Stimulated activated CD4-positive, alpha-beta T cell treated with anti-CD3 and anti-CD28 coated beads, Interleukin-1b, Interleukin-23, amount 100 ng/mL, for 48 hours (primary cell): ENCODE results near the gene CAGE1.
"Not testable (repeated sequence)": the region's sequence is repeated elsewhere in the genome, so short reads cannot be mapped to it uniquely, and the experiment has no call there.

Experiments used
- DNase-seq: peaks from one replicate; pipeline ENCODE4 v3.0.0-alpha.2; 2020

The CAGE1 gene

DNA sequence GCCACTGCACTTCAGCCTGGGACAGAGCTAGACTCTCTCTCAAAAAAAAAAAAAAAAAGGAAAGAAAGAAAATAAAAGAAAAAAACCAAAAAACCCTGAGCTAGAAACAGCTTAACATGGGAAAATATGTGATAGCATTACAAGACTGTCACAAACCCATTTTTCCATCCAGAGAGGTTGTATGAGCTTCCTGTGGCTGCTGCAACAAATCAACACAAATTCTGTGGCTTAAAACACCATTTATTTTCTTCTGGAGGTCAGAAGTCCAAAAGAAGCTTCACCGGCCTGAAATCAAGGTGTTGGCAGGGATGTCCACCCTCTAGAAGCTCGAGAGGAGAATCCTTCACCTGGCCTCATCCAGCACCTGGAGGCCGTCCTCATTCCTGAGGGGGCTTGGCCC is 54.9 kb downstream of the CAGE1 start:
- no peak for DNase-seq

DNA sequence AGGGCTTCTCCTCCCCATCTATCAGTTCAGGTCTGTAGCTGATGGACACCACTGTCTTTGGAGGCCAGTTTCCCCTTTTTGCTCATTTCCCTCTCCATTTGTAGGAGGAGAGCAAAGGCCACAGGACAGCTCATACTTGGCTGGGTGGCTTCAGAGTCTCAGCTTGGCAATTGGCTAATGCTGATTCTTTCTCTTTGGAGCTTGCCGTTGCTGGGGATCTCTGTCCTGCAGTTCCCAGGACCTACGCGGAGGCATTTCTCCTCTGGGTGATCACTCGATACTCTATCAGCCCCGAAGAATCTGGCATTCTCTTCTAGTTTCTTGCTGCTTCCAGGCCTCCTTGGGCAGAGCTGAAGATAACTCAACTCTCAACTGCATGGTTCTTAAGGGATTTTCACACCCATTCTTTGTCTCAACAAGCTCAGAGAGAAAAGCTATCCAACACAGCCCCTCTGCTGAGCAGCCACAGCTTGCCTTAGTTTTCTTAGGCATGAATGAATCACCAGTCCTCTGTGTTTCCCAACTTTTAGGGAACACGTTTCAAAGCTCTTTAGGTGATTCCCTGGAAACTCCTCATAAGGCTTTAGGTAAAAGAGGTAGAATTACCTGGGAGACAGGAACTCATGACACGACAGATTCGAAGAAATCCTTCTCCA is 57.3 kb downstream of the CAGE1 start:
- DNase-seq = no peak

DNA sequence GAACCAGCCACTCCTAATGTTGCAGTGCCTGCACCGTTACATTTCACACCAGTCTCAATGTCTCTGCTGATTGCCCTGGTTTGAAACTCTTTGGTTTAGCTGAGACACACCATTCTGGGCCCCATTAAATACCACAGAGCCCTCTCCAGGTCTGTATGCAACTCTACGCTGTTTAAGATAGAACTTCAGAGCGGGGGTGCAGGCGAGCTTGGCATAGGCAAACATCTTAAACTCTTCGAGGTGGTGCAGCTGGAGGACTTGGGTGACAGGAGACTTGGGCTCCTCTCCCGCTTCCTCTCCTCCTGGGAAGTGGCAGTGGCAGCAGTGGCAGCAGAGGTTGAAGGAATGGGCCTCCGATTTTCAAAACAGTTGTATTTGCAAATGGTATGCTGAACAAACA is 58.1 kb downstream of the CAGE1 start:
- DNase-seq = no peak

DNA sequence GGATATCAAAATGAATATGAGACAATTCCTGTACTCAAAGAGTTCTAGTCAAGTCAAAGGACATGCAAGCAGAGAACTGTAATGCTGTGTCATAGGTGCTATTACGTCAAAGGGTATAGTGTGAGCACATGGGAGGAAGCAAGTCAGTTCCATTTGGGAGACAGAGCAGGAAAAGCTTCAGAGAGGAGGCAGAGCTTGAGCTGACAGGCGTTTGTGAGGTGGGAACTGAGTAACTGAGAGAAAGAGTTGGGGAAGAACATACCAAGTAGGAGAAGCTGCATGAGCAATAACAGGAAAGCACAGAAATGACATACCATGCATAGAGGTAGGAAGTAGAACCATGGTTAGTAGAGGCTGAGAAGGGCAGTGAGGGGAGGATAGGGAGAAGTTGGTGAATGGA is 61.3 kb downstream of the CAGE1 start:
- DNase-seq = no peak

DNA sequence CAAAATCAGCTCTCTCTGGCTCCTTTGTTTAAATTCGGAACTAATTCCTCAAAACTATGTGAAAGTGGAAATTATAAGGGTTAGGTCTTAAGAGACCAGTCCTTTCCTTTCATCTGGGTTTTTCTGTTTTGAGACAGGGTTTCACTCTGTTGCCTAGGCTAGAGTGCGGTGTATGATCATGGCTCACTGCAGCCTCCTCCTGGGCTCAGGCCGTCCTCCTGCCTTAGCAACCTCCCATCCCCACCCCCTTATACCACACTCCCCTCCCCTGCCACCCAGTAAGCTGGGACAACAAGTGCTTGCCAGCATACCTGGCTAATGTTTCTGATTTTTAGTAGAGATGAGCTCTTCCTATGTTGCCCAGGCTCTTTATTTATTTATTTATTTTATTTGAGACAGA is 63.8 kb downstream of the CAGE1 start:
- no peak for DNase-seq

DNA sequence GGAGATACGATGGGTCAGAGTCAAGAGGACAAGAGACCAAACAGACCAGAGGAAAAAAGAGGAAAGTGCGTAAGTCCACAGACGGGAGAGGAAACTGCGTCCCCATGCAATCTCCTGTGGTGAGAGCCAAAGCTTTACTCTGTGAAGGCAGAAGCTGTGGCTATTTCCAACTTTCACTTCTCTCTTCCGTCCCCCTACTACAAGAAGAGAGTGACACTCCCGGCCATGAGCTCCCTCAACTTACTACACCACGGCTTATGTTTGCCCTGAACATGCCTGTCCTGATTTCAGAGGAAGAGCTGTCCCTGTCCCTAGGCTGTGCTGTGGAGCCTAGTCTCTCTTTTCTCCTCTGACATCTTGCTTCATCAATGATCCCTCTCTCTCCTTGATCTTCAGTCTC is 65.0 kb downstream of the CAGE1 start:
- DNase-seq = no peak

DNA sequence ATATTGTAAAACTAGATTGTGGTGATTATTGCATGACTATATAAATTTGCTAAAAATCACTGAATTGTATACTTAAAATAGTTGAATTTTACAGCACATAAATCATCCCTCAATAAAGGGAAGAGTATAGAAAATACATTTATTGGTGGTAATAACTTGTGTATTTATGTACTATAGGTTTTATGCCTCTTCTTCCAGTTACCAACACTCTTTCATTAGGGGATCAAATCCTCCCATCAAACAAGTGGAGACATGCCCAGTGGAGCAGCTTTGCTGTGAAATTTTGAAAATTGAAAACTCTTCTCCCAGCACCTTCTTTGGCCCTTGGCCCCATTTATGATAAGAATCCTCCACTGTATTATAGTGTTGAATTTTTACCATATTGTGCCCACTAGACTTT is 66.5 kb downstream of the CAGE1 start:
- no peak for DNase-seq

DNA sequence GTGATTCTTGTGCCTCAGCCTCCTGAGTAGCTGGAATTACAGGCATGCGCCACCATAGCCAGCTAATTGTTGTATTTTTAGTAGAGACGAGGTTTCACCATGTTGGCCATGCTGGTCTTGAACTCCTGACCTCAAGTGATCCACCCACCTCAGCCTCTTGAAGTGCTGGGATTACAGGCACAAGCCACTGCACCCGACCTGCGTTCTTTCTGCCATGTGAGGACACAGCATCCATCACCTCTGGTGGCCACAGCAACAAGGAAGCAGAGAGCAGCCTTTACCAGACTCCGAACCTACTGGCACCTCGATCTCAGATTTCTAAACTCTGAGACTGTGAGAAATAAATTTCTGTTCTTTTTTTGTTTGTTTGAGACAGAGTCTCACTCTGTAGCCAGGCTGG is 67.7 kb downstream of the CAGE1 start:
- DNase-seq = not testable (repeated sequence)

DNA sequence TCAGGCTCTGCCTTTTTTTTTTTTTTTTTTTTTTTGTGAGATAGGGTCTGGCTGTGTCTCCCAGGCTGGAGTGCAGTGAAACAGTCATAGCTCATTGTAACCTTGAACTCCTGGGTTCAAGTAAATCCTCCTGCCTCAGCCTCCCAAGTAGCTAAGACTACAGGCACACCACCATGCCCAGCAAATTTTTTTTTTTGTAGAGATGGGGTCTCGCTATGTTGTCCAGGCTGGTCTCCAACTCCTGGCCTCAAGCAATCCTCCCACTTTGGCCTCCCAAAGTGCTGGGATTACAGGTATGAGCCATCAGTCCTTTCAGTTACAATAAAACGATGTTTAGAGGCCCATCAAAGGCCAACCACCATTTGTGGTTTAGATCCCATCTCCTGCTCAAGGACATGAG is 70.1 kb downstream of the CAGE1 start:
- DNase-seq = not testable (repeated sequence)

DNA sequence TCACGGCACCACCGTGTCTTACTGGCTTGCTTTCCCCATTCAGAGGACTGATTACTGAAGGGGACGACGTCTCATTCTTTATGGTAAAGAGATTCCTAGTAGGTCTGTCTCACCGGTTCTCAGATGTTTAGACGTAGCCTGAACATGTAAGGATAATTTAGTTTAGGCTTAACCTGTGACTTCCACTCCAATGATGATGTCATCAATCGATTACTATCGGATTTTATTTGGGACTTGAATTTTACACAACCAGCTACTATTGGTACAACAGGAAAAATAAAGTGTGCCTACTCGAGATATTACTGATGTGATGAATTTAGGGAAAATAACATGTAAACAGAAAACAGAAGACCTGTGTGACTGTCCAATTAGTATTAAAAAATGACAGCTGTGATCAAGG is 72.0 kb downstream of the CAGE1 start:
- DNase-seq = no peak

DNA sequence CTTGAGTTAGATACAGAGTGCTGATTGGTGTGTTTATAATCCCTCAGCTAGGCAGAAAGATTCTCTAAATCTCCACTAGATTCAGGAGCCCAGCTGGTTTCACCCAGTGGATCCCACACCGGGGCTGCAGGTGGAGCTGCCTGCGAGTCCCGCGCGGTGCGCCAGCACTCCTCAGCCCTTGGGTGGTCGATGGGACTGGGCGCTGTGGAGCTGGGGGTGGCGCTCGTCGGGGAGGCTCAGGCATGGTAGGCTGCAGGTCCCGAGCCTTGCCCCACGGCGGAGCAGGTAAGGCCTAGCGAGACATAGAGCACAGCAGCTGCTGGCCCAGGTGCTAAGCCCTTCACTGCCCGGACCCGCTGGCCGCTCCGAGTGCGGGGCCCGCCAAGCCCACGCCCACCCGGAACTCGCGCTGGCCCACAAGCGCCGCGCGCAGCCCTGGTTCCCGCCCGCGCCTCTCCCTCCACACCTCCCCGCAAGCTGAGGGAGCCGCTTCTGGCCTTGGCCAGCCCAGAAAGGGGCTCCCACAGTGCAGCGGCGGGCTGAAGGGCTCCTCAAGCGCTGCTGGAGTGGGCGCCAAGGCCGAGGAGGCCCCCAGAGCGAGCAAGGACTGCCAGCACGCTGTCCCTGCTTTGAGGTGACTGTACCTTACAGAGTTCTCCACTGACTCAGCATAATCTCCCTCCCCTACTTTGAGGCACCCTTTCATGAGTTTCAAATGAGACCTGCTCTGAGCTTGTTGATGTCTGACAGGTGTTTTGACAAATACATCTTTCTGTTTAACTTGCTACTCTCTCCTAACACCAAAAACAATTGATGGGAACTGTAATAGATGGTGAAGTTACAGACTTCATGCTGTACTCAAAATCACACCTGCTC is 72.6 kb downstream of the CAGE1 start:
- no peak for DNase-seq

DNA sequence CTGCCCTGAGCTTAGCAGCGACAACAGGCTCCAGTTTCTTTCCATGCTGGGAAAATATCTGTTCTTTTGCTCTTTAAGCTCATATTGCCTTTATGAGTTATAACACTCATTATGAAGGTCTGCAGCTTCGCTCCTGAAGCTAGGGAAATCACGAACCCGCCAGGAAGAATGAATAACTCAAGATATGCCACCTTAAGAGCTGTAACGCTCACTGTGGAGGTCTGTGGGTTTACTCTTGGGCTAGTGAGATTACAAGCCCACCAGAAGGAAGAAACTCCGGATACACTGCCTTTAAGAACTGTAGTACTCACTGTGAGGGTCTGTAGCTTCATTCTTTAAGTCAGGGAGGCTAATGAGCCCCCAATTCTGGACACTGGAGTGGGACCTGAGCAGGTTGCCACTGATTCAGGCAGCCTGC is 73.6 kb downstream of the CAGE1 start:
- DNase-seq = no peak

DNA sequence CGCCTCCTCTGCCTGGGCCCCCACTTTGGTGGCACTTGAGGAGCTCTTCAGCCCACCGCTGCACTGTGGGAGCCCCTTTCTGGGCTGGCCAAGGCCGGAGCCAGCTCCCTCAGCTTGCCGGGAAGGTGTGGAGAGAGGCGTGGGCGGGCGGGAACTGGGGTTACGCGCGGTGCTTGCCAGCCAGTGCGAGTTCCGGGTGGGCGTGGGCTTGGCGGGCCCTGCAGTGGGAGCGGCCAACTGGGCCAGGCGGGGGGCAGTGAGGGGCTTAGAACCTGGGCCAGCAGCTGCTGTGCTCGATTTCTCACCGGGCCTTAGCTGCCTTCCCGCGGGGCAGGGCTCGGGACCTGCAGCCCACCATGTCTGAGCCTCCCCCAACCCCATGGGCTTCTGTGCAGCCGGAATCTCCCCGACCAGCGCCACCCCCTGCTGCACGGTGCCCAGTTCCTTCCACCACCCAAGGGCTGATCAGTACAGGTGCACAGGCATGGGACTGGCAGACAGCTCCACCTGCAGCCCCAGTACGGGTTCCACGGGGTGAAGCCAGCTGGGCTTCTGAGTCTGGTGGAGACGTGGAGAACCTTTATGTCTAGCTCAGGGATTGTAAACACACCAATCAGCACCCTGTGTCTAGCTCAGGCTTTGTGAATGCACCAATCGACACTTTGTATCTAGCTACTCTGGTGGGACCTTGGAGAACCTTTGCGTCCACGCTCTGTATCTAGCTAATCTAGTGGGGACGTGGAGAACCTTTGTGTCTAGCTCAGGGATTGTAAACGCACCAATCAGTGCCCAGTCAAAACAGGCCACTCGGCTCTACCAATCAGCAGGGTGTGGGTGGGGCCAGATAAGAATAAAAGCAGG is 74.2 kb downstream of the CAGE1 start:
- DNase-seq = not testable (repeated sequence)

DNA sequence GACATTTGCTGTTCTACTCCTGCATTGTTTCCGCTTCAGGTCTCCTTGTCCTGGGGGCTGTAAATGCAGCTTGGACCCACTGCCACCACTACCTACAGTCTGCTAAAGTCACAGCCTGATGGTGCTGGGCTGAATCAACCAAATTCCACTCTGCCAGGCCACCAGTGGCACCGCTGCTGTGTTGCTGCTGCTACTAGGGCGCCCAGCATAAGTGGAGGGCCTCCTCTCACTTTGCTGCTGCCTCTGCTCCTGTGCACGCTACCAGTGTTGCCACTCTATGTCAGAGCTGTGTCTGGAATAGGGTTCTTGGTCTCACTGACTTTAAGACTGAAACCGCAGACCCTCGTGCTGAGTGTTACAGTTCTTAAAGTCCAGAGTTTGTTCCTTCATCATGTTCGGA is 75.1 kb downstream of the CAGE1 start:
- no peak for DNase-seq

DNA sequence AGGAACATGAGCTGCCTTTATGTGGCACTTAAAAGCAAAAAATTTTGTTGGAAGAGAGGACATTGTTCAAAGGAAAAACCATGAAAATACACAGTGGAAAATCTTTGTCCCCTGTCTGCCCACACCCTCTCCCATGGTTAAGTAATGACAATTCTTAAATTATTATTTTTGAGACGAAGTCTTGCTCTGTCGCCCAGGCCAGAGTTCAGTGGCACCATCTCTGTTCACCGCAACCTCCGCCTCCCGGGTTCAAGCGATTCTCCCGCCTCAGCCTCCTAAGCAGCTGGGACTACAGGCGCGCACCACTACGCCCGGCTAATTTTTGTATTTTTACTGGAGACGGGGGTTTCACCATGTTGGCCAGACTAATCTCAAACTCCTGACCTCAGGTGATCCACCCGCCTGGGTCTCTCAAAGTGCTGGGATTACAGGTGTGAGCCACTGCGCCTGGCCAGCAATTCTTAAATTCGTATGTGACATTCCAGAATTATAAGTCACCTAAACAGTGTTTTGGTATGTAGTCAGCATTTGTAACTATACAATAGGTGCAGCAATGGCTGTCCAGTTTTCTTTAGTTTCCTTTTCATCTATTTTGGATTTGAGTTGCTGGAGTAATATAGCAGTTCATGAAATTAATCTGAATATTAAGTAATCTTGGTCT is 75.9 kb downstream of the CAGE1 start:
- no peak for DNase-seq

DNA sequence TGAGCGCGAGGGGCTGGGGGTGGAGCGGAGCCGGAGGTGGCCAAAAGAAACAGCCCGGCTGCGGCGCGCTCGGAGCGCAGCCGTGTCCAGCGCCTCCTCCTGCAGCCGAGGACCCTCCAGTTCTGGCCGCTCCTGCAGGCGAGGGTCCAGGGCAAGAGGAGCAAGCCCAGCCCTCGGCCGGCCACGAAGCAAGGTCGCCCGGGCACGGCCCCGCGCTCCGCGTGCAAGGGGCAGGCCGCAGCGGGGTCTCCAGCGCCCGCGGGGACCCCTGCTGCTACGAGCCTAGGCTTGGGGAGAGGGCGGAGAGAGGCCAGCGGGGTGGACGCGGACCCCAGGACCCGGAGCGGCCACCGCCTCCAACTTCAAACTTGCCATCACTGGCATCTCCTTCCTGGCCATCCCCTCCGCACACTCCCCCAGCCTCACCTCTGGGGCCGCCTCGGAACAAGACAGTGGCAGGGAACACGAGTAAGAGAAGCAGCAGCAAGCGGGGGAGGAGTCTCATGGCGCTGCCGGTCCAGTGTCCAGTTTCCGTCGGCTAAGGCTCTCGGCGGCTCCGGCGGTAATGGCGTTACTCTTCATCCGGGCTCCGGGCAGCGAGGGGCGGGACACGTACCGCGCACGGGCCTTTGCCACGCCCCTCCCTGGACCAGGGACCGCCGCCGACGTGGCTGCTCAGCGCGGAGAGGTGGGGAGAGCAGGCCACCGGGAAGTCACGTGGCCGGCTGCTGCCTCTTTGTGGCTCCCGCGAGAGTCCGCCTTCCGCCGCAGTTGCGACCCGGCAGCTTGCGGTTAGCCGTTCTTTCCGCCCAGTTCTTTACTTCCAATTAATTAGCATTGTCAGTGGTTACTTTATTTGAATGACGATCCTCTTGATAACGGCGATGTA is 76.7 kb downstream of the CAGE1 start, which contains the start of gene SSR1:
TSS of gene SSR1 (minus strand) at position 584 of the 889 bp plus-strand sequence. CDS start at position 505, 79 bp downstream.
- peak; percentile 95 for DNase-seq

DNA sequence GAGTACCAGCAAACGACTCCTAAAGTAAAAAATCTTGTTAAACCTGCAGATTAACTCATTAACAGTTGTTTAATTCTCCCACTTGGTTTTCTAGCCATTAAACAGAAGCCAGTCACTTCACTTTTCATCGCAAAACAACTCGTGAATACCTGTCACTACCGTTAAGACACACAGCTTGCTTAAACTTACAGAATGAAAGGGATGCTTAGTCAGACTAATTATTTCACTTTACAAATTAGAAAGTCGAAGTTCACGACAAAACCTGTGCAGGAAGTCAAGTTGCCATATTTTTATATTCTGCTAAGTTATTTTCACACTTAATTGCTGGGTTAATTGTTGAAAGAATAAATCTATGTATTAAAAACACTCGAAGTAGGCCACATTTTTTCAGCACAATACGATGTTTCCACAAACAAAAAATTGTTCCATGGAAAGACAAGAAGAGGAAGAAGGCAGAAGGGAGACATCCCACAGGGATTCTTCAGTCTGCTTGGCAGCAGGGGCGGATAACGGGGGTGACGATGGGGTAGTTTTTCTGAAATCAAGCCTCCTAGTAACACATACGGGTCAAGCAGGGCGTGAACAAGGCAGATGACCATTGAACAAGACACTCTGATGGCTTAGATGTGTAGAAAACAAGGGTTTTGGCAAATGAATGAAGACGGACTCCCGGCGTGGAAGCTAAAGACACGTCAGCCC is 77.5 kb downstream of the CAGE1 start:
- DNase-seq = peak; percentile 37

DNA sequence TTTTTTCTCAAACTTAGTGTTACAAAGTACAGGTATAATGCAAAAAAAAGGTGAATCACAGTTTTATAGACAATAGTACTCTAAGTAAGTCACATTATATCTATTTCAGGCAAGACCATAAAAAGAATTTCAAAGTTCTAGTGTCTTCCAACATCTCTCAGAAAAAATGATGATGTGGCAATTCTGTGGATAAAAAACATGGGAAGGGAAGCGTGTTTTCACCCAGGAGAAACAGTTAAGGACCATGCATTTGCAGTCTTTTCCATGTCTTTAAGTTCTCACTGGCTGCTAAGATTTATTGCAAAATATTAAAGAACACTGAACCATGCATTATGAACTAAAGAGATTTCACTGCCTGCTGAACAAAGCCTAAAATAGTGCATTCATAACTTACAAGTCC is 78.4 kb downstream of the CAGE1 start:
- no peak for DNase-seq

DNA sequence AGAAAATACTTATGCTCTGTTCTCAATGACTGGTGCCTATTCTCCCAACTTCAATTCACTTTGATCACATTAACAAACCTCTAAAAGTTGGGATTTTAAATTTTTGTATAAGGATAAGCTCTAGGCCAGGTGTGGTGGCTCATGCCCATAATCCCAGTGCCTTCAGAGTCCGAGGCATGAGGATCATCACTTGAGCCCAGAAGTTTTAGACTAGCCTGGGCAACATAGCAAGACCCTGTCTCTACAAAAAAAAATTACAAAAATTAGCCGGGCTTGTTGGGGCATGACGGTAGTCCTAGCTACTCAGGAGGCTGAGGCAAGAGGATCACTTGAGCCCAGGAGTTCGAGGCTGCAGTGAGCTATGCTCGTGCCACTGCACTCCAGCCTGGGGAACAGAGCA is 80.5 kb downstream of the CAGE1 start:
- DNase-seq = no peak

DNA sequence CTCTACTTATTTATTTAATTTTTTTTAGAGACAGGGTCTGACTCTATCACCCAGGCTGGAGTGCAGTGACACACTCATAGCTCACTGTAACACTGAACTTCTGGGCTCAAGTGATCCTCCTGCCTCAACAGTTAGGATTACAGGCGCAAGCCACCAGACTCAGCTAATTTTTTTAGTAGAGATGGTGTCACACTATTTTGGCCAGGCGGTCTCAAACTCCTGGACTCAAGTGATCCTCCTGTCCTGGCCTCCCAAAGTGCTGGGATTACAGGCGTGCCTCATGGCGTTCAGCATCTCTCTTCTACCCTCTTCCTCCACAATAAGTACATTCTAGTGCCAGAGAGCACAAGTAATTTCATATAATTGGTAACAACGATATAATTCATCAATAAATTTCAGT is 82.0 kb downstream of the CAGE1 start:
- no peak for DNase-seq

DNA sequence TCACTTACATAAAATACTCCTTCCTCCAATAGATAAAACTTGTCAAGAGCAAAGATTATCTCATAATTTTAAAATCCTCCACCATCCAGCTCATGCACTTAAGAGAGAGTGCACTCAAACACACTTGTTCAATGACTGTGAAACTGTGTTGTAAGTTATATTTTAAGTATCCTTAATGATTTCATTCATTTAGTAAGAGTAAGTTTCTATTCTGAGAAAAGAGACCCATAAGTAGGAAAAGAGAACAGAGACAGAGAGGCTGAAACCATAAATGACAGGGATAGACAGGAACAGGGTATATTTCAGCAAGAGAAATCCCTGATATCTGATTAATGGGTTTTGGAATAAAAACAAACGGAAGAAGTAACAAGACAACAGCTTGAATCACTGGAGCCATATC is 84.7 kb downstream of the CAGE1 start:
- DNase-seq = no peak
